D721Med (cell line): ENCODE measurements around the gene TLE5.

Source experiments
- DNase-seq: peaks from one replicate; pipeline ENCODE4 v3.0.0; 2011; ENCODE audit warnings: low spot score; ENCODE audit not compliant: insufficient read length
- FAIRE-seq: peaks from 2 replicates; lab custom pipeline; 2011; peaks lifted over from hg19 to GRCh38; lab: Jason Lieb, UNC
- CTCF ChIP-seq: IDR thresholded peaks from 2 replicates; pipeline ENCODE4 v1.5.1; 2012; ENCODE audit warnings: mild to moderate bottlenecking, control low read depth; ENCODE audit not compliant: insufficient read depth; ENCODE audit errors: missing control alignments

Gene TLE5

GRCh38 chr19:3106509-3107141 is 44.3 kb upstream of the TLE5 start:
- FAIRE-seq (no peak), DNase-seq (no peak)
- TF ChIP-seq CTCF, result no peak

DNA sequence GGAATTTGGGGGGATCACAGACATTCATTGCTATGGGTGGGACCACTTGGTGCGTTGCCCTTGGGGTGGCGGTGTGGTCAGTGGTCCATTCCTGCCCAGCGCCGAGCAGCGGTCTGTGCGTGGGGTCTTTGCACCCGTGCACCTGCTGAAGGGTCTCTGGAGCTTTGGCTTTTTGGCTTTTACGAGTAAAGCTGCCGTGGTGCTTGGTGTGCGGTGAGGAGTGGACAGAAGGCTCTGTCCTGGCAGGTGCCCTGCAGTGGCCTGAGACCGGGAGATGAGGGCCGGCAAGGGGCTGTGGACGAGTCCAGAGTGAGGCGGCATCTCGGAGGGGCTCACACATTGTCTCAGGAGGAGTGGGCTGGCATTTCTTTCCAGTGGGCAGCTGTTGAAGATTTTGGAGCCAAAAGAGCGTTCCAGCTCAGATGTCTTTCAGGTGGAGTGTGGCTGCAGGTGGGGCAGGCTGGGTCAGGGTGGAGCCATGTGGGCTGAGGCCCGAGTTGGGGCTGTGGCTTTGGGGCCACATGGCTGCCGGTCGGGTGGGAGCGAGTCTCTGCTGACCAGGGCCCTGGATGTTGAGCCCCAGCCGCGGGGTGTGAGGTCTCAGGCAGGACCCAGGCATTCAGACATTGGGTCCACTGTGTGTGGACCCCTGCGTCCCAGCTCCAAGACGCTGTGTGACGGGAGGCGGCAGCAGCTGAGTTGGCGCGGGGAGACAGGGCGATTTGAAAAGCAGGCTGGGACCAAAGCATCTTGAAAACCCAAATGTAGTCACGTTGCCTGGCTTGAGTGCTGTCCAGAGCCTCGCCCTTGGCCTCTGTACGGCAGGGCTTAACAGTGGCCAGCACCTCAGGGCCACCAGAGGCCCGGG is 43.6 kb upstream of the TLE5 start:
- no peak for TF ChIP-seq CTCF
- FAIRE-seq, result no peak
- no peak for DNase-seq

- DNase-seq (peak; percentile 11), FAIRE-seq (no peak)
- no peak for TF ChIP-seq CTCF
Measured at GRCh38 chr19:3104708-3104983, 42.4 kb upstream of the TLE5 start.

GRCh38 chr19:3102239-3103140 is 40.2 kb upstream of the TLE5 start:
- no peak for TF ChIP-seq CTCF
- no peak for FAIRE-seq
- peak; percentile 9 for DNase-seq

- FAIRE-seq (no peak), DNase-seq (peak; percentile 11)
- TF ChIP-seq CTCF, result no peak
Measured at GRCh38 chr19:3100747-3101730, 38.7 kb upstream of the TLE5 start.

DNA sequence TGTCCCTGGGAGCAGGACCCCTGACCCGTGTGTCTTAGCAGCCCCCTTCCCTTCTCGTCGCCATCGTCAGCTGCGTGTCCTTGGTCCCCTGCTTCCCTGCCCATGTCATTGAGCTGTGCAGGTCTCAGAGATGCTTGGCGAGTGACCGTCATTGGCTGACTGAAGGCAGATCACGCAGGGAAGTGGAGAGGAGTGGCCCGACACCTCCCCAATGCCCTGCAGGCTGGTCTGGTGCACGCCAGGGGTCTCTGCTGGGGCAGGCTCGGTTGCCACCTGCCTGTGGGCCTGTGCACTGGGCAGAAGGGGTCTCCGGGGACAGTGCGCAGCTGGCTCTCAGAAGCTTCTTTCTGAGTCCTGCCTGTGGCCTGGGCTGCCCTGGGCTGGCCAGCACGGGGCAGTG is 38.0 kb upstream of the TLE5 start:
- FAIRE-seq (no peak), DNase-seq (peak; percentile 25)
- TF ChIP-seq CTCF, result no peak
